Raji (cell line): Measurements from ENCODE around the gene ZNF184.

Source experiments
- POLR2A ChIP-seq: IDR thresholded peaks from 2 replicates; pipeline ENCODE4 v1.6.1; 2011; ENCODE audit warnings: low read depth, low read length, control low read depth; ENCODE audit not compliant: insufficient read depth

The ZNF184 gene

GRCh38 chr6:27472617-27473400 lies at the start of gene ZNF184:
Gene ZNF184 (minus strand): TSS chr6:27473105. CDS start chr6:27472294, 811 bp downstream.
- TF ChIP-seq POLR2A: peak; percentile 82

- TF ChIP-seq POLR2A: no peak
Measured at GRCh38 chr6:27518881-27519795, 46.2 kb upstream of the ZNF184 start.

GRCh38 chr6:27517928-27518787 lies 45.3 kb upstream of the ZNF184 start:
- no peak for TF ChIP-seq POLR2A

DNA sequence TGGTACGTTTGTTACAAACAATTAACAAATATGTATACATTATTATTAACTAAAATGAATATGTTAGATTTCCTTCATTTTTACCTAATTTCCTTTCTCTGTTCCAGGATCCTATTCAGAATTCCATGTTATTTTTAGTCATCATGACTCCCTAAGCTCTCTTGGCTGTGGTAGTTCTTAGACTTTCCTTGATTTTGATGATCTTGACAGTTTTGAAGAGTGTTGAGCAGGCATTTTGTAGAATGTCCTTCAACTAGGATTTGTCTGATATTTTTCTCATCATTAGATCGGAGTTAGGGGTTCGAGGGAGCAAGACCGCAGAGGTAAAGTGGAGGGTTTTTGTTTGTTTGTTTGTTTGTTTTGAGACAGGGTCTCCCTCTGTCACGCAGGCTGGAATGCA lies 44.3 kb upstream of the ZNF184 start:
- TF ChIP-seq POLR2A: no peak

DNA sequence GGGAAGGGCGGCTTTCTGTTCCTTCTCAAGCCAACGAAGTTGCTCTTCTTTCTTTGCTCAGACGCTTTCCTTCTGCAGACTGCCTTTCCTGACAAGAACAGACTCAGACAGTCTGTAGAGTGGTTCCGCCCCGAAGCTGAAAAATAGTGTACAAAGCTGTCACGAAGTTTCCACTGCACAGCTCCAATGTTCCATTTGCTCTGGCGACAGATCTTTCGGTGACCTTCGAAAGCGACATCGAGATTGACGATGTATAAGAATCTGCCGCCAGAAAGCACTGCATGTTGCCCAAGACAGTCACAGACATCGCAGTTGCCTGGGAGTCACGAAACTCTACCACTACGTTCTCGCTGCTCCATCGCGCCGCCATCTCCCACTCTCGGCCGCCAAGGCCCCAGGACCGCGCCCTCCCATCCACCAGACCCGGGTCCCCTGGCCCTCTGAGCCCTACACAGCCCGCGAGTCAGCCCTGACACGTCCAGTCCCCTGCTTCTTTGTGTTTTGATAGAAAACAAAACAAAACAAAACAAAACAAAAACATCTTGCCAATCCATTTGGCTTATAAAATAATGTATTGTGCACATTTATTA lies 42.1 kb upstream of the ZNF184 start:
- TF ChIP-seq POLR2A: no peak

GRCh38 chr6:27512525-27512924 lies 39.6 kb upstream of the ZNF184 start:
- TF ChIP-seq POLR2A: no peak

GRCh38 chr6:27507041-27507956 lies 34.4 kb upstream of the ZNF184 start:
- TF ChIP-seq POLR2A: no peak

GRCh38 chr6:27505209-27506027 lies 32.5 kb upstream of the ZNF184 start:
- TF ChIP-seq POLR2A: no peak

DNA sequence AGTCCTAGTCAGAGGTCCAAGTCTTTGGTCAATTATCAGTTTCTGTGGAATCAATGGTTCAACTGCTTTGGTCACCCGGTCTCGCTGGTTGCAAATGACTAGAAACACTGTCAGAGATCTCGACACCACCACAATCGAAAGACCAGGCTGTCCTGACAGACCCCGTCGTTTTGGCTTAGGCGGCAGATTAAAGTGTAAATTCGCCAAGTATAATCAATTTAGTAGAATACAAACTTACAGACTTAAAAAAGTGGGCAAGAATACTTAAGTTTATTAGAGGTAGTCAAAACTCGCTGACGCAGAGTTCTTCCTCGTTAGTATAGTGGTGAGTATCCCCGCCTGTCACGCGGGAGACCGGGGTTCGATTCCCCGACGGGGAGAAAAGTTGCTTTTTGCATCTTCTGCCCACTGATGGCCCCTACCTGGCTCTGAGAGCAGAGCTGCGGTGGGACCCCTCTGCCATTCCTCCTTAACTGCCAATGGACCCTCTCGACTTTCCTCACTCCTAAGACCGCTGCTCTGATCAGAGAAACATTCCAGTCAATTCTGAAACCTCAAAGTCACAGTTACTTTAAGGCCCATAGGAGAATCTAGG lies 30.6 kb upstream of the ZNF184 start:
- TF ChIP-seq POLR2A: no peak

- TF ChIP-seq POLR2A: no peak
Measured at GRCh38 chr6:27502508-27503435, 29.9 kb upstream of the ZNF184 start.

DNA sequence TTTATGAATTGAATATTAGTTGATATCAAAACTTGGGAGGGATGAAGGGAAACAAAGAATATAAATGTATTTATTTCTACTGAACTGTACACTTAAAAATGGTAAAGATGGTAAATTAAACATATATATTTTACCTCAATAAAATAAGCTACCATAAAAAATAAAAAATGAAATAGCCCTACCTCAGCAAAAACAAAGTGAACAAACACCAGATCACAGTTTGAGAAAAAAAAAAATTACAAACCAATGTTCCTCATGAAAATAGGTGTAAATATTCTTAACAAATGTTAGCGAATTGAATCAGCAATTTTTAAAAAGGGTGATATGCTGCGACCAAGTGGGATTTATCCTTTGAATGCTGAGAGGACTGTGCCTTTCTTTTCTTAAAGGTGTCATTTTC lies 28.3 kb upstream of the ZNF184 start:
- no peak for TF ChIP-seq POLR2A

DNA sequence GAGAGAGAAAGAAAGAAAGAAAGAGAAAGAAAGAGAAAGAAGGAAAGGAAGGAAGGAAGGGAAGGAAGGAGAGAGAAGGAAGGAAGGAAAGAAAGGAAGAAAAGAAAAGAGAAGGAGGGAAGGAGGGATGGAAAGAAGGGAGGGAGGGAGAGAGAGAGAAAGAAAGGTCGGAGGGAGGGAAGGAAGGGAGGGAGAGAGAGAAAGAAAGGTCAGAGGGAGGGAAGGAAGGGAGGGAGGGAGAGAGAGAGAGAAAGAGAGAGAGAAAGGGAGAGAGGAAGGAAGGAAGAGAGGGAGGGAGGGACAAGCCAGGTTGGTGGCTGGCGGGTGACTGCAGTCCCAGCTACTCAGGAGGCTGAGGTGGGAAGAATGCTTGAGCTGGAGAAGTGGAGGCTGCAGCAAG lies 27.3 kb upstream of the ZNF184 start:
- no peak for TF ChIP-seq POLR2A
